GM21619 (cell line): ENCODE measurements around the gene ADAMTS12.

Experiments used
- ATAC-seq: cut with Tn5 transposase; IDR thresholded peaks from one replicate; pipeline ENCODE4 v1.9.1; 2021; ENCODE audit not compliant: unreplicated experiment

The ADAMTS12 gene

GRCh38 chr5:33725806-33726205 is 166.0 kb downstream of the ADAMTS12 start:
- ATAC-seq = no peak

- ATAC-seq = no peak
Measured at GRCh38 chr5:33721491-33722200, 170.1 kb downstream of the ADAMTS12 start.

- ATAC-seq = no peak
Measured at GRCh38 chr5:33720176-33720575, 171.6 kb downstream of the ADAMTS12 start.

- no peak for ATAC-seq
Measured at GRCh38 chr5:33719769-33720168, 172.0 kb downstream of the ADAMTS12 start.

GRCh38 chr5:33715661-33716060 is 176.1 kb downstream of the ADAMTS12 start:
- ATAC-seq = no peak

- ATAC-seq = no peak
Measured at GRCh38 chr5:33713136-33713765, 178.5 kb downstream of the ADAMTS12 start.

GRCh38 chr5:33712664-33713063 is 179.1 kb downstream of the ADAMTS12 start:
- ATAC-seq = no peak

- no peak for ATAC-seq
Measured at GRCh38 chr5:33711094-33711679, 180.6 kb downstream of the ADAMTS12 start.

- ATAC-seq = no peak
Measured at GRCh38 chr5:33702867-33703266, 188.9 kb downstream of the ADAMTS12 start.

- no peak for ATAC-seq
Measured at GRCh38 chr5:33701951-33702350, 189.8 kb downstream of the ADAMTS12 start.

GRCh38 chr5:33701251-33701650 is 190.5 kb downstream of the ADAMTS12 start:
- ATAC-seq = no peak

- no peak for ATAC-seq
Measured at GRCh38 chr5:33696411-33696810, 195.4 kb downstream of the ADAMTS12 start.

GRCh38 chr5:33692980-33693379 is 198.8 kb downstream of the ADAMTS12 start:
- no peak for ATAC-seq

- ATAC-seq = no peak
Measured at GRCh38 chr5:33691856-33692255, 199.9 kb downstream of the ADAMTS12 start.

GRCh38 chr5:33690374-33691135 is 201.2 kb downstream of the ADAMTS12 start:
- no peak for ATAC-seq

- no peak for ATAC-seq
Measured at GRCh38 chr5:33688526-33688925, 203.3 kb downstream of the ADAMTS12 start.

GRCh38 chr5:33688066-33688465 is 203.7 kb downstream of the ADAMTS12 start:
- no peak for ATAC-seq

- no peak for ATAC-seq
Measured at GRCh38 chr5:33685873-33686755, 205.7 kb downstream of the ADAMTS12 start.

GRCh38 chr5:33684496-33685159 is 207.2 kb downstream of the ADAMTS12 start:
- no peak for ATAC-seq

GRCh38 chr5:33679791-33680190 is 212.0 kb downstream of the ADAMTS12 start:
- ATAC-seq = no peak
